ENCODE results near the gene ARG1.

The ARG1 gene

DNA sequence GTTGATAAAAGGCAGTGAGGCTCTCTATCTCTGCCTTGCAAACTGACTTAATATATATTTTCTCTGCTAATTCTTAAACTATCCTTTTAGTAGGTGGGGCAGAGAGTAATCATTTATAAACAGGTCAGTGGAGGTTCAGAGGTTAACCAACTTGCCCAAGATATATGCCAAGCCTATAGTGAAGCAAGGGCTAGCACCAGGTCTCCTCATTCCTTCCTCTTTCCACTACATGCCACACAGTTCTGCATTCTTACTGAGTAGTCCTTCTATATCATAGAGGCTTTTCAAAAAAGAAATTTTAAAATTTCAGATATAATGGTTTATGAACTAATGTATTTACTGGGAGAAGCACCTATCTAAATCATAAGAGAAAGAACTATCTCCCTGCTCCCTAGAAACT, 8.5 kb downstream of the ARG1 start:
- no peak for DNase-seq (ENCODE audit: low read depth)
- TF ChIP-seq, protein P1, sequence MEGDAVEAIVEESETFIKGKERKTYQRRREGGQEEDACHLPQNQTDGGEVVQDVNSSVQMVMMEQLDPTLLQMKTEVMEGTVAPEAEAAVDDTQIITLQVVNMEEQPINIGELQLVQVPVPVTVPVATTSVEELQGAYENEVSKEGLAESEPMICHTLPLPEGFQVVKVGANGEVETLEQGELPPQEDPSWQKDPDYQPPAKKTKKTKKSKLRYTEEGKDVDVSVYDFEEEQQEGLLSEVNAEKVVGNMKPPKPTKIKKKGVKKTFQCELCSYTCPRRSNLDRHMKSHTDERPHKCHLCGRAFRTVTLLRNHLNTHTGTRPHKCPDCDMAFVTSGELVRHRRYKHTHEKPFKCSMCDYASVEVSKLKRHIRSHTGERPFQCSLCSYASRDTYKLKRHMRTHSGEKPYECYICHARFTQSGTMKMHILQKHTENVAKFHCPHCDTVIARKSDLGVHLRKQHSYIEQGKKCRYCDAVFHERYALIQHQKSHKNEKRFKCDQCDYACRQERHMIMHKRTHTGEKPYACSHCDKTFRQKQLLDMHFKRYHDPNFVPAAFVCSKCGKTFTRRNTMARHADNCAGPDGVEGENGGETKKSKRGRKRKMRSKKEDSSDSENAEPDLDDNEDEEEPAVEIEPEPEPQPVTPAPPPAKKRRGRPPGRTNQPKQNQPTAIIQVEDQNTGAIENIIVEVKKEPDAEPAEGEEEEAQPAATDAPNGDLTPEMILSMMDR (IDR thresholded peaks at IDR 0.05; ENCODE audit: low read length, missing control alignments), result no peak

DNA sequence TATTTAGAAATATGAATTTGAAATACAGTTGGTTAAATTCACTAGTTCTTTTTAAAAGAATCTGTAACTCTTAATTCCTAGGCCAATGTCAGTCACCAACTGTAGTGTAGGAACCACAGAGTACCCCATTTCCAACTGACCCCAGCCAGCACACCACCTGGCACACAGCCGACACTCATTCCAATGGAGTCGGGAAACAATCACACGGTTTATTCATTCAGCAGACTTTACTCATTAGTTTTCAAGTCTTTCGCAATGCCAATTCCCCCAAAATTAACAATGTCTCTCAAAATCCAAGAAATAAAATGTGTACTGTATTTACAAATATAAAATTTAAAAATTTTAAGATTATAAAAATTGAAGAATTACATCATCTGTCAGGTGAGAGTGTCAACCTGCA, 13.5 kb downstream of the ARG1 start:
- no peak for DNase-seq (ENCODE audit: low read depth)
- TF ChIP-seq, protein P1 (IDR thresholded peaks at IDR 0.05; ENCODE audit: low read length, missing control alignments), result no peak
- no peak overlapping the region for H3K4me3 ChIP-seq (replicated peaks; ENCODE audit: low read depth, low read length)

More for the DNA sequence above, 8.5 kb downstream of the ARG1 start:
- H3K4me3 ChIP-seq (replicated peaks; ENCODE audit: low read depth, low read length), result no peak overlapping the region

GRCh38 chr6:131587909-131588308, 14.9 kb downstream of the ARG1 start:
- no peak for DNase-seq (ENCODE audit: low read depth)
- TF ChIP-seq, protein P1 (IDR thresholded peaks at IDR 0.05; ENCODE audit: low read length, missing control alignments), result no peak
- no peak overlapping the region for H3K4me3 ChIP-seq (replicated peaks; ENCODE audit: low read depth, low read length)

- no peak overlapping the region for H3K4me3 ChIP-seq (replicated peaks; ENCODE audit: low read depth, low read length)
- TF ChIP-seq, protein P1 (IDR thresholded peaks at IDR 0.05; ENCODE audit: low read length, missing control alignments), result no peak
- DNase-seq (ENCODE audit: low read depth), result no peak
These were observed 15.6 kb downstream of the ARG1 start for GRCh38 chr6:131588643-131589042.

GRCh38 chr6:131592935-131593334, 19.9 kb downstream of the ARG1 start:
- DNase-seq (ENCODE audit: low read depth), result no peak
- TF ChIP-seq, protein P1 (IDR thresholded peaks at IDR 0.05; ENCODE audit: low read length, missing control alignments), result no peak
- H3K4me3 ChIP-seq (replicated peaks; ENCODE audit: low read depth, low read length), result no peak overlapping the region

DNA sequence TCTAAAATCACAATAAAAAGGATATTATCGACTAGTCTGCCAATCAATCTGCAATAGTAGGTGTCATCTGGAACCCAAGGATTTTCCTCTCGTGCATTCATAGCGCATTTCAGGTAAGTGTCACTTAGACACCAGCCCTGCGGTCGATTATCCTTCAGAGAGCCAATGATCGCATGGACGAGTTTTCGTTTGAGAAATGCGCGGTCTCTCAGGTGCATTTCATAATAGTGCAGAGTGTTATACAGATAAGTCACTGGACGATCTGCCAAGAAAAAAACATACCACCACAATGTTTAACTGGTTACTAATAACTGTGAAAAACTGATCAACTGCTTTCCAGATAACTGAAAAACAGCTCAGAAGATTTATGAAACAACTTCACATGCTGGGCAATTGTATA, 21.0 kb downstream of the ARG1 start:
- TF ChIP-seq, protein P1 (IDR thresholded peaks at IDR 0.05; ENCODE audit: low read length, missing control alignments), result no peak
- no peak for DNase-seq (ENCODE audit: low read depth)
- H3K4me3 ChIP-seq (replicated peaks; ENCODE audit: low read depth, low read length), result no peak overlapping the region

DNA sequence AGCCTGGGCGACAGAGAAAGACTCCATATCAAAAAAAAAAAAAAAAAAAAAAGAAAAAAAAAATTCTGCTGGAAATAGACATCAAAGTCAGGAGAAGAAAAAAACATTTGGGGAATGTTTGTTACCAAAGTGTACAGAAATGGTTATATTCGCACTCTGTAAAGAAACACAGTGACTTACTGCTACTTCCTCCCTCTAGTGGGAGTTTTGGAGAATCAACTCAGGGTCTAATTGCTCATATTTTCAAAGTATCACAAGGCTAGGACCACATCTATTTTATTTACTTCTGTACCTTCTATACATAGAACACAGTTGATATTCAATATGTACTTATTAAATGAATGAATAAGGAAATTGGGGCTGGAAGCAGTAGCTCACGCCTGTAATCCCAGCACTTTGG, 24.4 kb downstream of the ARG1 start:
- peak; percentile 5 for DNase-seq (ENCODE audit: low read depth)
- TF ChIP-seq, protein P1 (IDR thresholded peaks at IDR 0.05; ENCODE audit: low read length, missing control alignments), result peak; percentile 37
- H3K4me3 ChIP-seq (replicated peaks; ENCODE audit: low read depth, low read length), result no peak overlapping the region

Data from fibroblast of pulmonary artery (primary cell).